GM12878 (cell line): ENCODE data around the gene PLPP6. TPM values are rescaled to one million over a fixed set of nuclear protein-coding genes. Genes with fewer than 3 reads are reported as not detected.
A peak's percentile ranks its signal among the peaks of the same experiment; 100 is the strongest.

Source experiments
- CREB1 ChIP-seq: IDR thresholded peaks from 2 replicates; pipeline ENCODE4 v1.6.1; 2012; ENCODE audit warnings: low read depth, mild to moderate bottlenecking, inconsistent platforms
- ELK1 ChIP-seq: IDR thresholded peaks from 2 replicates; pipeline ENCODE4 v1.6.1; 2012; ENCODE audit warnings: low read depth, low read length, improper control_type of control experiment
- EP300 ChIP-seq, 2 experiments: fragments of 150-350 bp in 1 of 2; IDR thresholded peaks; 2 replicates each; pipeline ENCODE4 v1.6.1; 2011 to 2012; ENCODE audit warnings: low read depth in 2 of 2, low read length in 2 of 2, borderline replicate concordance in 1 of 2, improper control_type of control experiment in 1 of 2, inconsistent platforms in 1 of 2; ENCODE audit not compliant: control insufficient read depth in 1 of 2
- FOXM1 ChIP-seq: IDR thresholded peaks from 2 replicates; pipeline ENCODE4 v1.6.1; 2012; ENCODE audit warnings: low read depth, mild to moderate bottlenecking, inconsistent platforms, low read length, moderate library complexity
- HSF1 ChIP-seq: fragments of 150-350 bp; IDR thresholded peaks from 2 replicates; pipeline ENCODE4 v1.6.1; 2014; ENCODE audit warnings: mild to moderate bottlenecking, low read depth, low read length
- KAT2A ChIP-seq: conservative IDR thresholded peaks from 2 replicates; pipeline ENCODE4 v1.6.1; 2011; ENCODE audit warnings: low read depth, low read length; ENCODE audit not compliant: control insufficient read depth
- MEF2A ChIP-seq: IDR thresholded peaks from 2 replicates; pipeline ENCODE4 v1.6.1; 2011; ENCODE audit warnings: low read depth, mild to moderate bottlenecking, low read length, moderate library complexity; ENCODE audit not compliant: insufficient read depth
- MTA3 ChIP-seq: IDR thresholded peaks from 2 replicates; pipeline ENCODE4 v1.6.1; 2012; ENCODE audit warnings: low read length, inconsistent platforms, borderline replicate concordance
- MYC ChIP-seq: IDR thresholded peaks from 2 replicates; pipeline ENCODE4 v1.6.1; 2011; ENCODE audit warnings: mild to moderate bottlenecking, low read length, moderate library complexity, inconsistent platforms; ENCODE audit not compliant: insufficient read depth, insufficient replicate concordance, insufficient read length, severe bottlenecking
- NBN ChIP-seq: fragments of 450-650 bp; IDR thresholded peaks from 2 replicates; pipeline ENCODE4 v1.6.1; 2016
- NR2C1 ChIP-seq: fragments of 450-650 bp; IDR thresholded peaks from 2 replicates; pipeline ENCODE4 v1.6.1; 2017; ENCODE audit warnings: antibody characterized with exemption, mild to moderate bottlenecking, moderate library complexity
- PBX3 ChIP-seq: IDR thresholded peaks from 2 replicates; pipeline ENCODE4 v1.6.1; 2011; ENCODE audit warnings: mild to moderate bottlenecking, low read depth, low read length, moderate library complexity; ENCODE audit not compliant: insufficient replicate concordance
- REST ChIP-seq: IDR thresholded peaks from 2 replicates; pipeline ENCODE4 v1.6.1; 2012; ENCODE audit warnings: mild to moderate bottlenecking, low read depth, low read length
- TCF3 ChIP-seq: IDR thresholded peaks from 2 replicates; pipeline ENCODE4 v1.6.1; 2012; ENCODE audit warnings: low read depth, mild to moderate bottlenecking, low read length, borderline replicate concordance; ENCODE audit not compliant: insufficient read depth
- YY1 ChIP-seq: IDR thresholded peaks from 2 replicates; pipeline ENCODE4 v1.6.1; 2011; ENCODE audit warnings: low read depth, mild to moderate bottlenecking, low read length
- ZBTB33 ChIP-seq: fragments of 450-650 bp; IDR thresholded peaks from 2 replicates; pipeline ENCODE4 v1.6.1; 2017; ENCODE audit warnings: mild to moderate bottlenecking
- ZZZ3 ChIP-seq: IDR thresholded peaks from 2 replicates; pipeline ENCODE4 v1.6.1; 2011; ENCODE audit warnings: low read depth; ENCODE audit not compliant: control insufficient read depth, insufficient read length
- polyA plus RNA-seq, 11 experiments: library from polyadenylated mRNA; depleted of rRNA in 4 of 11; unstranded in 6 of 11; stranded (reverse) in 5 of 11; fragments of >200 nt; fragmentation: Nextera tagmentation in 4 of 11; fragmentation: Illumina TruSeq in 1 of 11; extraction: Ambion mirVana in 4 of 11; extraction: Trizol in 1 of 11; gene quantifications; 1 replicate in 1 of 11; 2 replicates in 10 of 11; pipeline versions ENCODE4 v1.2.1 to v1.2.3, GENCODE V29; 2011 to 2016; ENCODE audit warnings: inconsistent platforms in 2 of 11, missing spikeins in 2 of 11, low read depth in 1 of 11
- total RNA-seq, 4 experiments: library from RNA; depleted of rRNA in 3 of 4; stranded (reverse); fragments of >200 nt in 3 of 4; fragmentation: Illumina TruSeq in 1 of 4; extraction: Trizol in 1 of 4; gene quantifications; 2 replicates each; pipeline versions ENCODE4 v1.2.1 to v1.2.3, GENCODE V29; 2013 to 2021

The PLPP6 gene
- total and polyA plus RNA-seq, 10 of the 15 experiments (the other 5 are each of a cell fraction or from before 2014, with no cell fraction given): 1.6 to 11.3 (median 6.9) TPM

GRCh38 chr9:4678679-4679267, 16.7 kb downstream of the PLPP6 start (continued):
- TF ChIP-seq REST: no peak
- no peak for TF ChIP-seq NBN
- no peak for TF ChIP-seq TCF3
- 0 out of 2 replicates have a peak, but pooled peaks have one; percentile 41 for TF ChIP-seq MTA3
- TF ChIP-seq MYC: no peak
- TF ChIP-seq CREB1: no peak
- TF ChIP-seq HSF1: no peak
- peak; percentile 60; the same call in 1 of the 2 replicates for TF ChIP-seq YY1
- TF ChIP-seq MEF2A: no peak
- no peak for TF ChIP-seq PBX3
- no peak for TF ChIP-seq ZZZ3
- no peak for TF ChIP-seq NR2C1
- TF ChIP-seq ZBTB33: 0 out of 2 replicates have a peak, but pooled peaks have one; percentile 16
- TF ChIP-seq FOXM1: no peak
- no peak for TF ChIP-seq ELK1
- no peak for TF ChIP-seq KAT2A
- 0 out of 4 replicates have a peak, but pooled peaks of 1 of the 2 experiments have one; percentile 4 for TF ChIP-seq EP300 (IDR thresholded peaks at IDR 0.05; ENCODE audit: borderline replicate concordance in 1 of 2, control insufficient read depth in 1 of 2, low read depth in 2 of 2, low read length in 2 of 2)
